T-cell (primary cell): ENCODE results near the gene HSPH1. TPM values are rescaled to one million over a fixed set of nuclear protein-coding genes. Genes with fewer than 3 reads are reported as not detected.

ENCODE experiments used
- ATAC-seq, 4 experiments: fragments of 200-7000 bp in 3 of 4; fragments of 150-1000 bp in 1 of 4; cut with Tn5 transposase; replicated peaks in 1 of 4; 1 replicate in 3 of 4; 2 replicates in 1 of 4; pipeline ENCODE4 v1.10.0; 2021; ENCODE audit warnings: moderate library complexity in 3 of 4, mild to moderate bottlenecking in 2 of 4, moderate number of reproducible peaks in 1 of 4
- CTCF ChIA-PET, 2 donors: fragments of 300-600 bp; sonication (Branson Sonifier 250); formaldehyde crosslinking; loops; one replicate each; lab custom pipeline; 2022; ENCODE audit warnings: antibody characterized with exemption in 2 of 2; lab: Charles Lee
- POLR2A ChIA-PET, 2 donors: fragments of 300-600 bp; sonication (Branson Sonifier 250); formaldehyde crosslinking; loops; one replicate each; lab custom pipeline; 2022; ENCODE audit warnings: antibody characterized with exemption in 2 of 2; lab: Charles Lee
- DNase-seq, 35 experiments: peaks; one replicate each; pipeline versions ENCODE4 v3.0.0 to v3.0.0-alpha.2; 2013 to 2023
- H3K27ac ChIP-seq: one replicate; pipeline ENCODE4 v1.5.1; 2013; ENCODE audit warnings: low read length
- H3K27me3 ChIP-seq, 2 experiments: replicated peaks in 1 of 2; 1 replicate in 1 of 2; 2 replicates in 1 of 2; pipeline versions ENCODE4 v1.6.1 to v1.7.0; 2013; ENCODE audit warnings: low read length in 1 of 2, mixed read lengths in 1 of 2; ENCODE audit not compliant: control insufficient read depth in 2 of 2, insufficient read depth in 2 of 2; ENCODE audit errors: extremely low read depth in 1 of 2
- H3K36me3 ChIP-seq, 2 donors: 1 replicate in 1 of 2; 2 replicates in 1 of 2; pipeline versions ENCODE4 v1.6.1 to v1.7.0; 2013; ENCODE audit warnings: low read length in 1 of 2; ENCODE audit not compliant: control insufficient read depth in 2 of 2, insufficient read depth in 1 of 2; ENCODE audit errors: extremely low read depth in 1 of 2
- H3K4me1 ChIP-seq, 2 experiments: 1 replicate in 1 of 2; 2 replicates in 1 of 2; pipeline versions ENCODE4 v1.6.1 to v1.7.0; 2013; ENCODE audit warnings: low read length in 2 of 2, mixed read lengths in 1 of 2; ENCODE audit not compliant: insufficient read depth in 2 of 2, control insufficient read depth in 1 of 2; ENCODE audit errors: extremely low read depth in 1 of 2
- H3K4me3 ChIP-seq, 2 donors: 1 replicate in 1 of 2; 2 replicates in 1 of 2; pipeline versions ENCODE4 v1.5.1 to v1.7.0; 2013; ENCODE audit warnings: mild to moderate bottlenecking in 2 of 2, low read length in 1 of 2, moderate library complexity in 1 of 2; ENCODE audit not compliant: control insufficient read depth in 1 of 2; ENCODE audit errors: extremely low read depth in 1 of 2
- H3K9me3 ChIP-seq: 2 replicates; pipeline ENCODE4 v1.7.0; 2013
- H3K27ac Mint-ChIP-seq, 2 donors: one replicate each; pipeline ENCODE4 v1.8.0; 2020 to 2021; ENCODE audit warnings: mild to moderate bottlenecking in 2 of 2, mixed read lengths in 2 of 2
- H3K27me3 Mint-ChIP-seq, 2 donors: one replicate each; pipeline ENCODE4 v1.8.0; 2021 to 2022; ENCODE audit warnings: mixed read lengths in 2 of 2
- H3K36me3 Mint-ChIP-seq: one replicate; pipeline ENCODE4 v1.8.0; 2021; ENCODE audit warnings: mixed read lengths
- H3K4me1 Mint-ChIP-seq, 3 donors: one replicate each; pipeline ENCODE4 v1.8.0; 2020 to 2022; ENCODE audit warnings: mixed read lengths in 3 of 3, mild to moderate bottlenecking in 1 of 3
- H3K4me3 Mint-ChIP-seq, 3 donors: one replicate each; pipeline ENCODE4 v1.8.0; 2020 to 2022; ENCODE audit warnings: mild to moderate bottlenecking in 3 of 3, mixed read lengths in 3 of 3, moderate library complexity in 3 of 3
- H3K9me3 Mint-ChIP-seq, 3 donors: one replicate each; pipeline ENCODE4 v1.8.0; 2020 to 2022; ENCODE audit warnings: mixed read lengths in 3 of 3
- WGBS: methylation state at CpG from one replicate; pipeline ENCODE4 v1.1.5; 2013; ENCODE audit warnings: missing lambda C conversion rate; ENCODE audit not compliant: insufficient coverage; 5-methylcytosine and 5-hydroxymethylcytosine counted together
- total RNA-seq, 35 experiments: library from RNA in 6 of 35; stranded (reverse) in 6 of 35; fragments of 120-200 nt in 1 of 35; gene quantifications; one replicate each; pipeline versions ENCODE4 v1.2.1 to v1.2.4 and lab custom pipeline; 2013 to 2026

The HSPH1 gene
- total RNA-seq, 5 donors from 2014 or later (not counting 1 experiment from before 2014, with no cell fraction given): 54.5 to 141 (median 72.8) TPM

GRCh38 chr13:31166591-31166990 is 4.9 kb upstream of the HSPH1 start:
- H3K9me3 Mint-ChIP-seq: no peaks in the 10 kb centered on the region
- no peak for ATAC-seq
- ChIA-PET CTCF (no interaction called here), POLR2A (interaction anchor here in 1 of 2 donors (0.6 kb wide), 1 partner anchor 1272 kb away, joined by 3 read pairs; no protein-coding TSS in a partner anchor)
- no CpG with 5 or more reads among the region's 3 CpGs for WGBS
- H3K27ac Mint-ChIP-seq: no peak overlapping the region
- H3K4me3 ChIP-seq: no peak overlapping the region
- H3K4me3 Mint-ChIP-seq: no peak overlapping the region
- no peaks in the 10 kb centered on the region for H3K36me3 Mint-ChIP-seq
- DNase-seq: no peak
- no peaks in the 10 kb centered on the region for H3K27me3 ChIP-seq
- no peak overlapping the region for H3K27ac ChIP-seq
- H3K27me3 Mint-ChIP-seq: peaks cover 0 to 3% of the 10 kb centered on the region in 2 donors
- H3K4me1 Mint-ChIP-seq: peaks cover 7 to 13% (median 12%) of the 10 kb centered on the region in 3 donors
- H3K36me3 ChIP-seq: no peaks in the 10 kb centered on the region
- H3K9me3 ChIP-seq: no peaks in the 10 kb centered on the region
- H3K4me1 ChIP-seq: peaks cover 5 to 11% of the 10 kb centered on the region in 2 experiments

- Mint-ChIP-seq H3K4me3 (peak overlapping the region; percentile 95 to 97 (median 97)), H3K36me3 (peaks cover 10% of the 10 kb centered on the region), H3K27me3 (no peaks in the 10 kb centered on the region), H3K27ac (peak overlapping the region; percentile 96 to 99), H3K4me1 (peaks cover 39 to 41% (median 40%) of the 10 kb centered on the region in 3 donors), H3K9me3 (no peaks in the 10 kb centered on the region)
- Histone ChIP-seq H3K4me3 (peak overlapping the region; percentile 66 to 89), H3K36me3 (no peaks in the 10 kb centered on the region), H3K4me1 (peaks cover 11 to 31% of the 10 kb centered on the region in 2 experiments), H3K9me3 (no peaks in the 10 kb centered on the region), H3K27ac (peak overlapping the region; percentile 100), H3K27me3 (no peaks in the 10 kb centered on the region)
- POLR2A ChIA-PET: interaction anchor here in 1 of 2 donors (0.6 to 1.5 kb wide), 2 partner anchors 37 to 1407 kb away, joined by 5 to 6 read pairs; partner anchors contain the start of gene B3GLCT
- DNase-seq (peak; percentile 92 to 99 (median 97)), ATAC-seq (peak; percentile 85 to 89 (median 87))
- 0% methylated on average over 17 of the region's 34 CpGs for WGBS
- CTCF ChIA-PET: interaction anchor here (0.7 kb wide), 2 partner anchors 11 to 1316 kb away, joined by 3 to 4 read pairs; no protein-coding TSS in a partner anchor
These were observed 676 bp upstream of the HSPH1 start for GRCh38 chr13:31162151-31163008.

- Histone ChIP-seq H3K9me3 (no peaks in the 10 kb centered on the region), H3K27ac (peak overlapping the region; percentile 100), H3K4me3 (peak overlapping the region; percentile 66 to 89), H3K36me3 (peaks cover 0 to 10% of the 10 kb centered on the region in 2 donors), H3K4me1 (peaks cover 11 to 31% of the 10 kb centered on the region in 2 experiments), H3K27me3 (no peaks in the 10 kb centered on the region)
- Mint-ChIP-seq H3K36me3 (peaks cover 14% of the 10 kb centered on the region), H3K27me3 (no peaks in the 10 kb centered on the region), H3K9me3 (no peaks in the 10 kb centered on the region), H3K4me3 (peak overlapping the region; percentile 95 to 97 (median 97)), H3K4me1 (peaks cover 43 to 45% (median 44%) of the 10 kb centered on the region in 3 donors), H3K27ac (peak overlapping the region; percentile 96 to 99)
- WGBS: under 1% methylated on average over 45 of the region's 51 CpGs
- ATAC-seq (peak in 3 of 4 experiments; percentile 3 to 6 (median 4)), DNase-seq (peak; percentile 18 to 64 (median 49))
- ChIA-PET CTCF (interaction anchor here in 1 of 2 donors (0.5 kb wide), 1 partner anchor 40 kb away, joined by 6 read pairs; no protein-coding TSS in a partner anchor), POLR2A (interaction anchor here (0.5 to 1.6 kb wide), 6 partner anchors 9 to 1015 kb away, joined by 3 to 15 read pairs (median 4); no protein-coding TSS in a partner anchor)
These were observed 697 bp downstream of the HSPH1 start for GRCh38 chr13:31160857-31161556.

- ATAC-seq (no peak), DNase-seq (no peak)
- no peaks in the 10 kb centered on the region for H3K9me3 Mint-ChIP-seq
- H3K4me1 Mint-ChIP-seq: peaks cover 45 to 52% (median 47%) of the 10 kb centered on the region in 3 donors
- peaks cover 11 to 31% of the 10 kb centered on the region in 2 experiments for H3K4me1 ChIP-seq
- H3K27ac Mint-ChIP-seq: no peak overlapping the region
- no peaks in the 10 kb centered on the region for H3K9me3 ChIP-seq
- peaks cover 29% of the 10 kb centered on the region for H3K36me3 Mint-ChIP-seq
- H3K27me3 ChIP-seq: no peaks in the 10 kb centered on the region
- H3K27ac ChIP-seq: no peak overlapping the region
- ChIA-PET POLR2A (interaction anchor here in 1 of 2 donors (0.7 to 1.6 kb wide), 3 partner anchors 8 to 134 kb away, joined by 3 to 15 read pairs (median 3); no protein-coding TSS in a partner anchor), CTCF (interaction anchor here in 1 of 2 donors (0.6 kb wide), 1 partner anchor 19 kb away, joined by 4 read pairs; no protein-coding TSS in a partner anchor)
- 50% methylated on average over 1 of the region's 4 CpGs for WGBS
- H3K4me3 Mint-ChIP-seq: peak overlapping the region; percentile 95 to 97 (median 97)
- peaks cover 0 to 22% of the 10 kb centered on the region in 2 donors for H3K36me3 ChIP-seq
- no peak overlapping the region for H3K4me3 ChIP-seq
- H3K27me3 Mint-ChIP-seq: no peaks in the 10 kb centered on the region
These were observed 2.4 kb downstream of the HSPH1 start for GRCh38 chr13:31159306-31159705.

GRCh38 chr13:31154939-31155338 is 6.8 kb downstream of the HSPH1 start:
- peaks cover 5 to 56% of the 10 kb centered on the region in 2 donors for H3K36me3 ChIP-seq
- Mint-ChIP-seq H3K27me3 (no peaks in the 10 kb centered on the region), H3K4me3 (no peak overlapping the region), H3K4me1 (peaks cover 32 to 44% (median 36%) of the 10 kb centered on the region in 3 donors), H3K36me3 (peaks cover 61% of the 10 kb centered on the region), H3K27ac (no peak overlapping the region), H3K9me3 (no peaks in the 10 kb centered on the region)
- DNase-seq (no peak), ATAC-seq (no peak)
- H3K27ac ChIP-seq: no peak overlapping the region
- ChIA-PET CTCF (interaction anchor here in 1 of 2 donors (0.7 to 1.0 kb wide), 2 partner anchors 12 to 43 kb away, joined by 3 to 4 read pairs; no protein-coding TSS in a partner anchor), POLR2A (interaction anchor here (0.7 to 1.2 kb wide), 3 partner anchors 10 to 733 kb away, joined by 3 to 4 read pairs (median 3); no protein-coding TSS in a partner anchor)
- H3K27me3 ChIP-seq: no peaks in the 10 kb centered on the region
- H3K4me3 ChIP-seq: no peak overlapping the region
- no peaks in the 10 kb centered on the region for H3K9me3 ChIP-seq
- WGBS: no CpG with 5 or more reads among the region's 2 CpGs
- H3K4me1 ChIP-seq: peaks cover 0 to 12% of the 10 kb centered on the region in 2 experiments
